ENCODE results near the gene ZNF648.
A peak's percentile ranks its signal among the peaks of the same experiment; 100 is the strongest.
"Not testable (repeated sequence)": the region's sequence is repeated elsewhere in the genome, so short reads cannot be mapped to it uniquely, and the experiment has no call there.

ZNF648 gene

GRCh38 chr1:182066934-182067333, 5.4 kb upstream of the ZNF648 start:
- DNase-seq: no peak

GRCh38 chr1:182065126-182065845, 3.8 kb upstream of the ZNF648 start:
- DNase-seq: no peak

- DNase-seq: no peak
Measured at GRCh38 chr1:182064611-182065010, 3.1 kb upstream of the ZNF648 start.

- no peak for DNase-seq
Measured at GRCh38 chr1:182062223-182062622, 711 bp upstream of the ZNF648 start.

GRCh38 chr1:182060877-182061276, 635 bp downstream of the ZNF648 start:
- no peak for DNase-seq

GRCh38 chr1:182059936-182060335, 1.6 kb downstream of the ZNF648 start:
- DNase-seq: no peak

GRCh38 chr1:182056601-182057366, 4.7 kb downstream of the ZNF648 start:
- no peak for DNase-seq

- DNase-seq: peak; percentile 63
Measured at GRCh38 chr1:182054698-182055326, 6.7 kb downstream of the ZNF648 start.

GRCh38 chr1:182052355-182052754, 9.2 kb downstream of the ZNF648 start:
- DNase-seq: no peak

GRCh38 chr1:182051938-182052337, 9.6 kb downstream of the ZNF648 start:
- DNase-seq: no peak

- DNase-seq: no peak
Measured at GRCh38 chr1:182050481-182051448, 10.7 kb downstream of the ZNF648 start.

- DNase-seq: no peak
Measured at GRCh38 chr1:182048562-182048961, 12.9 kb downstream of the ZNF648 start.

GRCh38 chr1:182046763-182047162, 14.7 kb downstream of the ZNF648 start:
- no peak for DNase-seq

GRCh38 chr1:182045481-182045880, 16.0 kb downstream of the ZNF648 start:
- DNase-seq: not testable (repeated sequence)

GRCh38 chr1:182041615-182042014, 19.9 kb downstream of the ZNF648 start:
- DNase-seq: no peak

GRCh38 chr1:182038220-182038619, 23.3 kb downstream of the ZNF648 start:
- no peak for DNase-seq

- DNase-seq: peak; percentile 8
Measured at GRCh38 chr1:182035097-182035770, 26.3 kb downstream of the ZNF648 start.

GRCh38 chr1:182032251-182032650, 29.3 kb downstream of the ZNF648 start:
- no peak for DNase-seq

- DNase-seq: peak; percentile 98
Measured at GRCh38 chr1:182029379-182030331, 31.9 kb downstream of the ZNF648 start.

GRCh38 chr1:182029002-182029378, 32.5 kb downstream of the ZNF648 start:
- DNase-seq: no peak

- no peak for DNase-seq
Measured at GRCh38 chr1:182015360-182015759, 46.2 kb downstream of the ZNF648 start.
